Neural cell (in vitro differentiated cells): ENCODE results near the gene SPATA2. TPM values are rescaled to one million over a fixed set of nuclear protein-coding genes. Genes with fewer than 3 reads are reported as not detected.
"Not testable (repeated sequence)": the region's sequence is repeated elsewhere in the genome, so short reads cannot be mapped to it uniquely, and the experiment has no call there.

Experiments used
- H2AFZ ChIP-seq: fragments of 200-600, 300-800 bp; sonication (generic), shearing (Covaris generic); 2 replicates; pipeline ENCODE4 v1.6.0; 2014; ENCODE audit warnings: low read depth, mild to moderate bottlenecking, antibody characterized with exemption, low read length, moderate library complexity
- H3F3A ChIP-seq: fragments of 200-600 bp; shearing (Covaris generic); 2 replicates; pipeline ENCODE4 v1.6.1; 2016; ENCODE audit warnings: mild to moderate bottlenecking, moderate library complexity, mixed read lengths, antibody characterized with exemption, low read length; ENCODE audit not compliant: insufficient read depth, poor library complexity, severe bottlenecking
- H3K27ac ChIP-seq: fragments of 200-600, 300-800 bp; sonication (generic), shearing (Covaris generic); 2 replicates; pipeline ENCODE4 v1.5.1; 2014; ENCODE audit warnings: mild to moderate bottlenecking, low read length, moderate library complexity
- H3K27me3 ChIP-seq: fragments of 300-800, 200-600 bp; sonication (generic), shearing (Covaris generic); 2 replicates; pipeline ENCODE4 v1.6.0; 2014; ENCODE audit warnings: mild to moderate bottlenecking, low read depth, low read length, moderate library complexity; ENCODE audit not compliant: insufficient read depth
- H3K36me3 ChIP-seq: fragments of 300-800, 200-600 bp; sonication (generic), shearing (Covaris generic); 2 replicates; pipeline ENCODE4 v1.5.1; 2014; ENCODE audit warnings: mild to moderate bottlenecking, antibody characterized with exemption, low read length, moderate library complexity; ENCODE audit not compliant: insufficient read depth
- H3K4me2 ChIP-seq: fragments of 300-800, 200-600 bp; sonication (generic), shearing (Covaris generic); 2 replicates; pipeline ENCODE4 v1.6.0; 2014; ENCODE audit warnings: mild to moderate bottlenecking, low read length
- H3K4me3 ChIP-seq: fragments of 300-800, 200-600 bp; sonication (generic), shearing (Covaris generic); 2 replicates; pipeline ENCODE4 v1.5.1; 2014; ENCODE audit warnings: mild to moderate bottlenecking, low read length, moderate library complexity
- H3K79me2 ChIP-seq: fragments of 200-600 bp; shearing (Covaris generic); replicated peaks from 2 replicates; pipeline ENCODE4 v1.6.0; 2014; ENCODE audit warnings: mild to moderate bottlenecking, low read length, moderate library complexity; ENCODE audit not compliant: insufficient read depth
- H3K9ac ChIP-seq: fragments of 300-800, 200-600 bp; sonication (generic), shearing (Covaris generic); 2 replicates; pipeline ENCODE4 v1.6.1; 2016; ENCODE audit warnings: mild to moderate bottlenecking, low read length, mixed read lengths
- H3K9me2 ChIP-seq: fragments of 200-600 bp; shearing (Covaris generic); 2 replicates; pipeline ENCODE4 v1.6.1; 2016; ENCODE audit warnings: mild to moderate bottlenecking, low read length, mixed read lengths; ENCODE audit not compliant: insufficient read depth
- H3K9me3 ChIP-seq: fragments of 200-600, 300-800 bp; sonication (generic), shearing (Covaris generic); 2 replicates; pipeline ENCODE4 v1.6.1; 2016; ENCODE audit warnings: mild to moderate bottlenecking, mixed run types, low read length, moderate library complexity, mixed read lengths
- H4K20me1 ChIP-seq: fragments of 200-600 bp; shearing (Covaris generic); 2 replicates; pipeline ENCODE4 v1.6.1; 2016; ENCODE audit warnings: mild to moderate bottlenecking, mixed run types; ENCODE audit not compliant: insufficient read depth
- CTCF ChIP-seq: fragments of 450-650 bp; IDR thresholded peaks from 2 replicates; pipeline ENCODE4 v1.5.1; 2014; ENCODE audit warnings: antibody characterized with exemption, mild to moderate bottlenecking, moderate library complexity; ENCODE audit not compliant: poor library complexity, severe bottlenecking
- EP300 ChIP-seq: fragments of 450-650 bp; conservative IDR thresholded peaks from 2 replicates; pipeline ENCODE4 v1.6.1; 2014; ENCODE audit warnings: antibody characterized with exemption, mild to moderate bottlenecking, moderate library complexity; ENCODE audit not compliant: poor library complexity, severe bottlenecking
- EZH2 ChIP-seq: fragments of 200-600, 300-800 bp; shearing (Covaris generic), sonication (generic); IDR thresholded peaks from 2 replicates; pipeline ENCODE4 v1.6.1; 2014; ENCODE audit warnings: antibody characterized with exemption, low read length, borderline replicate concordance, mild to moderate bottlenecking; ENCODE audit not compliant: insufficient read depth, poor library complexity, severe bottlenecking
- MXI1 ChIP-seq: fragments of 450-650 bp; conservative IDR thresholded peaks from 2 replicates; pipeline ENCODE4 v1.6.1; 2014; ENCODE audit warnings: antibody characterized with exemption, mild to moderate bottlenecking; ENCODE audit not compliant: poor library complexity, severe bottlenecking
- POLR2AphosphoS5 ChIP-seq: IDR thresholded peaks from 2 replicates; pipeline ENCODE4 v1.6.1; 2012
- RAD21 ChIP-seq: fragments of 450-650 bp; conservative IDR thresholded peaks from 2 replicates; pipeline ENCODE4 v1.6.1; 2014; ENCODE audit warnings: antibody characterized with exemption, mild to moderate bottlenecking, moderate library complexity
- REST ChIP-seq: IDR thresholded peaks from 2 replicates; pipeline ENCODE4 v1.6.1; 2012; ENCODE audit warnings: borderline replicate concordance
- SMC3 ChIP-seq: fragments of 450-650 bp; conservative IDR thresholded peaks from 2 replicates; pipeline ENCODE4 v1.6.1; 2014; ENCODE audit warnings: antibody characterized with exemption, mild to moderate bottlenecking, moderate library complexity; ENCODE audit not compliant: poor library complexity
- TAF1 ChIP-seq: IDR thresholded peaks from 2 replicates; pipeline ENCODE4 v1.6.1; 2012; ENCODE audit warnings: low read depth
- polyA minus RNA-seq: library from RNA; depleted of rRNA, polyadenylated mRNA; stranded (reverse); fragments of >200 nt; gene quantifications from 2 replicates; pipeline ENCODE4 v1.2.3, GENCODE V29; 2014
- polyA plus RNA-seq: library from polyadenylated mRNA; depleted of rRNA; stranded (reverse); fragments of >200 nt; gene quantifications from 2 replicates; pipeline ENCODE4 v1.2.3, GENCODE V29; 2014

SPATA2 gene
- polyA plus RNA-seq (1.7 and 1.9 TPM in 2 replicates), polyA minus RNA-seq (2.9 and 3.9 TPM in 2 replicates)

GRCh38 chr20:49915380-49916145 is at the start of gene SPATA2:
TSS of gene SPATA2 (minus strand) at chr20:49915529. CDS start at chr20:49908490, 7,039 bp downstream.
- Histone ChIP-seq H3K9ac (peak within 1 kb of the TSS; percentile 96), H4K20me1 (no peaks in the 10 kb centered on the region), H3F3A (no peaks in the 10 kb centered on the region), H3K27me3 (no peaks in the 10 kb centered on the region), H3K4me2 (peak within 1 kb of the TSS; percentile 83), H3K27ac (peak within 1 kb of the TSS; percentile 99), H3K36me3 (no peaks in the 10 kb centered on the region), H3K4me3 (peak within 1 kb of the TSS; percentile 88), H3K9me2 (no peaks in the 10 kb centered on the region), H2AFZ (peak within 1 kb of the TSS; percentile 94), H3K9me3 (no peaks in the 10 kb centered on the region), H3K79me2 (peaks cover 36% of the 10 kb centered on the region)
- TF ChIP-seq EZH2 (no peak), EP300 (peak; percentile 64), CTCF (no peak), SMC3 (peak; percentile 22), POLR2AphosphoS5 (peak; percentile 62), TAF1 (peak; percentile 73), MXI1 (peak; percentile 73), REST (peak; percentile 51), RAD21 (peak; percentile 8)

GRCh38 chr20:49961413-49961812 is 46.1 kb upstream of the SPATA2 start:
- Histone ChIP-seq H2AFZ (no peak overlapping the region), H3K9me2 (no peaks in the 10 kb centered on the region), H3F3A (no peaks in the 10 kb centered on the region), H3K27ac (no peak overlapping the region), H3K4me3 (no peak overlapping the region), H3K27me3 (no peaks in the 10 kb centered on the region), H3K79me2 (no peaks in the 10 kb centered on the region), H3K9ac (no peak overlapping the region), H3K4me2 (no peak overlapping the region), H3K36me3 (peaks cover 5% of the 10 kb centered on the region), H4K20me1 (no peaks in the 10 kb centered on the region), H3K9me3 (no peaks in the 10 kb centered on the region)
- TF ChIP-seq SMC3: no peak
- no peak for TF ChIP-seq CTCF
- no peak for TF ChIP-seq TAF1

GRCh38 chr20:49957089-49957938 is 42.0 kb upstream of the SPATA2 start:
- not testable (repeated sequence) for H3F3A ChIP-seq, H3K27ac ChIP-seq, H3K79me2 ChIP-seq, H3K9ac ChIP-seq, H3K9me3 ChIP-seq, H3K4me3 ChIP-seq, H4K20me1 ChIP-seq, H3K9me2 ChIP-seq, H3K4me2 ChIP-seq, H3K27me3 ChIP-seq, H3K36me3 ChIP-seq, H2AFZ ChIP-seq
